Measurements from ENCODE around the gene RPS6KA4. TPM values are rescaled to one million over a fixed set of nuclear protein-coding genes. Genes with fewer than 3 reads are reported as not detected.

RPS6KA4 gene
- total and polyA plus RNA-seq, 10 donors = 18.8 to 47.5 (median 37.7) TPM

- H3K9me3 ChIP-seq = no peaks in the 10 kb centered on the region
- H3K27ac ChIP-seq = no peak overlapping the region
- peaks cover 0 to 22% (median 11%) of the 10 kb centered on the region in 6 donors for H3K4me1 ChIP-seq
- no peak overlapping the region for H3K4me3 ChIP-seq
- intact Hi-C loops (cut with DNase I; ENCODE audit: low total_unique reads) = no loop called here
- 94 to 100% (median 97%) methylated on average over 2 of the region's 2 CpGs for WGBS, 5 donors
- TF ChIP-seq POLR2A (IDR thresholded peaks at IDR 0.05) = no peak
- TF ChIP-seq POLR2AphosphoS5 (IDR thresholded peaks at IDR 0.05) = no peak
- TF ChIP-seq CTCF (IDR thresholded peaks at IDR 0.05 in 8 of 11, conservative IDR thresholded peaks at IDR 0.05 in 3 of 11) = no peak
- no peaks in the 10 kb centered on the region for H3K27me3 ChIP-seq (replicated peaks in 1 of 7)
- DNase-seq = no peak
- H3K36me3 ChIP-seq = no peaks in the 10 kb centered on the region
These were observed 48.7 kb downstream of the RPS6KA4 start for GRCh38 chr11:64407630-64408029.

DNA sequence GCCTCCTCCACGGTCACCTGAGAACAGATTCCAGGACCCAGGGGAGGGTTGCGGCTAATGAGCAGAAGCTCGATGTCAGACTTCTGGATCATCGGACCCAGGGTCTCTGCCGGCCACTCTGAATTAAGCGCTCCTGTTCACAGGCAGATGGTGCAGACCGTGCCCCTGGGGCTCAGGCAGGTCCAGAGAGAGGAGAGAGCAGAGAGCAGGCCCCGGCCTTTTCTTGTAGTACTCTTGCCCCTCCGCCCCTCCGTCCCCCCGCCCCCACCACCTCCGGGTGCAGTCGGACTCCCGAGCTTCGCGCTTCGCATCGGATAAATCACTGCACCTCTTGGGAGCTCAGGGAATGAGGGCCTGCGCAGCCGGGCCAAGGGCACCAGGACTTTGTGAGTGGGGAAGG is 50.3 kb downstream of the RPS6KA4 start:
- peak; percentile 52 for DNase-seq
- no peak for TF ChIP-seq CTCF (IDR thresholded peaks at IDR 0.05 in 8 of 11, conservative IDR thresholded peaks at IDR 0.05 in 3 of 11)
- no peak for TF ChIP-seq POLR2A (IDR thresholded peaks at IDR 0.05)
- TF ChIP-seq POLR2AphosphoS5 (IDR thresholded peaks at IDR 0.05) = no peak
- Histone ChIP-seq H3K36me3 (no peaks in the 10 kb centered on the region), H3K27ac (no peak overlapping the region), H3K9me3 (no peaks in the 10 kb centered on the region), H3K4me1 (peaks cover 0 to 22% (median 11%) of the 10 kb centered on the region in 6 donors), H3K27me3 (replicated peaks in 1 of 7) (no peaks in the 10 kb centered on the region), H3K4me3 (no peak overlapping the region)
- 72 to 92% (median 85%) methylated on average over 14 to 20 of the region's 20 CpGs for WGBS, 5 donors
- intact Hi-C loops (cut with DNase I; ENCODE audit: low total_unique reads) = no loop called here

DNA sequence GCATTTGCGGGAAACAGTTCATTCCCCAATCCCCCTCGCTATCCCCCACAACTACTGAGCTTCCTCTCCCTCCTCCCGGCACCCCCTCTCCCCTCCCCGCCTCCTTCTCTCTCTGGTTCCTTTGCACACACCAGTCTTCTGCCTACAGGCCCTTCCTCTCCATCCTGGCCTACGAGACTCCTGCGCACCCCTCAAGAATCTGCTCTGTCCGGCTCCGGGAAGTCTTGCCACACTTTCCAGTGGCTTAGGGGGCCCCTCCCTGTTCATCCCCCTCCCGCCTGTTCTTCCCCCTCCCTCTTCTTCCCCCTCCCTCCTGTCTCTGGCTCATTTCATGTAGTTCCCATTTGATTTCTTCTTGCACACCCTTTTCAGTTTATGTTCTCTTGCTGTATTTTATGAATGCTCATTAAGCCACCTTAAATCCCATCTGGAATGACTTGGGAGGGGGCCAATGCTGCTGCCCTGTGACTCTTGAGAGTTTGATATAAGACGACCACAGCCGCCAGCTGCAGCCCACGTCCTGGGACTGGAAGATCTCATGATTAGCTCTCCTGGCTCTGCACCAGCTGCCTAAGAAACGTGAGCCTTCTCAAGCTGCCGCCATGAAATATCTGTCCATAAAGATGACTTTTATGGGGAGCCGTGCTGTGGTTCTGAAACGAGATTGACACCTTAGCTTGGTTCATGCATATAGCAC is 50.9 kb downstream of the RPS6KA4 start:
- TF ChIP-seq CTCF (IDR thresholded peaks at IDR 0.05 in 8 of 11, conservative IDR thresholded peaks at IDR 0.05 in 3 of 11) (no peak), POLR2A (IDR thresholded peaks at IDR 0.05) (no peak), POLR2AphosphoS5 (IDR thresholded peaks at IDR 0.05) (no peak)
- H3K4me1 ChIP-seq = peaks cover 0 to 22% (median 12%) of the 10 kb centered on the region in 6 donors
- intact Hi-C loops (cut with DNase I; ENCODE audit: low total_unique reads) = no loop called here
- H3K4me3 ChIP-seq = no peak overlapping the region
- H3K9me3 ChIP-seq = no peaks in the 10 kb centered on the region
- DNase-seq = peak; percentile 34
- 36 to 53% (median 52%) methylated on average over 16 of the region's 16 CpGs for WGBS, 5 donors
- no peak overlapping the region for H3K27ac ChIP-seq
- no peaks in the 10 kb centered on the region for H3K27me3 ChIP-seq (replicated peaks in 1 of 7)
- H3K36me3 ChIP-seq = no peaks in the 10 kb centered on the region

- Histone ChIP-seq H3K36me3 (no peaks in the 10 kb centered on the region), H3K4me1 (peaks cover 0 to 27% (median 15%) of the 10 kb centered on the region in 6 donors), H3K9me3 (no peaks in the 10 kb centered on the region), H3K27ac (no peak overlapping the region), H3K27me3 (replicated peaks in 1 of 7) (no peaks in the 10 kb centered on the region), H3K4me3 (no peak overlapping the region)
- intact Hi-C loops (cut with DNase I; ENCODE audit: low total_unique reads) = no loop called here
- TF ChIP-seq CTCF (IDR thresholded peaks at IDR 0.05 in 8 of 11, conservative IDR thresholded peaks at IDR 0.05 in 3 of 11) (no peak), POLR2AphosphoS5 (IDR thresholded peaks at IDR 0.05) (no peak), POLR2A (IDR thresholded peaks at IDR 0.05) (no peak)
- WGBS, 5 donors = 66 to 80% (median 75%) methylated on average over 7 of the region's 7 CpGs
- DNase-seq = peak; percentile 37
These were observed 51.4 kb downstream of the RPS6KA4 start for GRCh38 chr11:64410404-64410734.
